GM21825 (cell line): ENCODE data around the gene SGMS1.
"Not testable (repeated sequence)": the region's sequence is repeated elsewhere in the genome, so short reads cannot be mapped to it uniquely, and the experiment has no call there.

Source experiments
- ATAC-seq: cut with Tn5 transposase; IDR thresholded peaks from one replicate; pipeline ENCODE4 v1.9.1; 2021; ENCODE audit warnings: mild to moderate bottlenecking, moderate library complexity; ENCODE audit not compliant: unreplicated experiment

Gene SGMS1

GRCh38 chr10:50355693-50356480 lies 267.9 kb downstream of the SGMS1 start:
- not testable (repeated sequence) for ATAC-seq

GRCh38 chr10:50351483-50352146 lies 272.1 kb downstream of the SGMS1 start:
- ATAC-seq = no peak

GRCh38 chr10:50350366-50350765 lies 273.4 kb downstream of the SGMS1 start:
- ATAC-seq = no peak

- ATAC-seq = no peak
These were observed 274.2 kb downstream of the SGMS1 start for GRCh38 chr10:50349554-50349953.

- peak; percentile 93 for ATAC-seq
These were observed 276.4 kb downstream of the SGMS1 start for GRCh38 chr10:50347394-50347802.

GRCh38 chr10:50346942-50347341 lies 276.8 kb downstream of the SGMS1 start:
- ATAC-seq = peak; percentile 15

GRCh38 chr10:50345545-50345944 lies 278.2 kb downstream of the SGMS1 start:
- ATAC-seq = no peak

GRCh38 chr10:50343702-50344331 lies 279.9 kb downstream of the SGMS1 start:
- ATAC-seq = no peak

GRCh38 chr10:50341987-50342386 lies 281.8 kb downstream of the SGMS1 start:
- ATAC-seq = no peak

- ATAC-seq = no peak
These were observed 287.6 kb downstream of the SGMS1 start for GRCh38 chr10:50336140-50336539.

- no peak for ATAC-seq
These were observed 288.4 kb downstream of the SGMS1 start for GRCh38 chr10:50335397-50335796.

GRCh38 chr10:50334273-50334672 lies 289.5 kb downstream of the SGMS1 start:
- ATAC-seq = no peak

- ATAC-seq = no peak
These were observed 289.9 kb downstream of the SGMS1 start for GRCh38 chr10:50333872-50334271.

GRCh38 chr10:50332108-50332842 lies 291.5 kb downstream of the SGMS1 start:
- ATAC-seq = no peak

GRCh38 chr10:50331486-50331885 lies 292.3 kb downstream of the SGMS1 start:
- ATAC-seq = no peak

- ATAC-seq = no peak
These were observed 296.7 kb downstream of the SGMS1 start for GRCh38 chr10:50326757-50327701.

- ATAC-seq = no peak
These were observed 297.6 kb downstream of the SGMS1 start for GRCh38 chr10:50326172-50326555.

GRCh38 chr10:50325449-50326171 lies 298.1 kb downstream of the SGMS1 start:
- ATAC-seq = peak; percentile 69

- no peak for ATAC-seq
These were observed 298.9 kb downstream of the SGMS1 start for GRCh38 chr10:50324680-50325393.
